ENCODE measurements around the gene MEIS1.

The MEIS1 gene

DNA sequence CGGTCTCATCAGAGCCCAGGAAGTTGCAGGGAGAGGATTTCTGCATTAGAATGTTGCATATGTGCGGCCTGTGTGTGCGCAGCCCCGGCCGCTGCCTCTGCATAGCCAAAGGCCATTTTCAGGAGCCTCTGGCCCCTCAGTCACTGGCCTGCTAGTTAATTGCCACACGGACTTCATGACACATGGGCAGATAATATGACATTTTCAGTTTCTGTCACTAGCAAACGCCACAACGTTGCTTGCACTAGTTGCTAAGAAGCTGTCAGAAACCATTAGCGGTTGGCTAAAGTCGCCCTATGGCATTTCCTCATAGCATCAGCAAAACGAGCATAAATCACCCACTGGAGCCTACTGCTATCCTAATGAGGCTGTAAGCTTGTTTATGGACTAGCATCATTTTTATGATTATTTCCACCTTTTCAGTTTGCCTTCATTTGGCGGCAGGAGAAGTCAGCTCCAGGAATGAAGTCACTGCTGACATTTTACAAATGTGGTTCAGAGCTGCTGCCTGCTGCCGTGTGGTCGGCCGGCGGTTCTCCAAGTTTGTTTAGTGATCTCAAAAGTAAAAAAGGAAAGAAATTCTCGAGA lies 73.7 kb downstream of the MEIS1 start:
- no peak overlapping the region for H3K4me3 ChIP-seq (ENCODE audit: low read length)
- TF ChIP-seq ZNF274 (IDR thresholded peaks at IDR 0.05; ENCODE audit: low read depth, low read length), result no peak

DNA sequence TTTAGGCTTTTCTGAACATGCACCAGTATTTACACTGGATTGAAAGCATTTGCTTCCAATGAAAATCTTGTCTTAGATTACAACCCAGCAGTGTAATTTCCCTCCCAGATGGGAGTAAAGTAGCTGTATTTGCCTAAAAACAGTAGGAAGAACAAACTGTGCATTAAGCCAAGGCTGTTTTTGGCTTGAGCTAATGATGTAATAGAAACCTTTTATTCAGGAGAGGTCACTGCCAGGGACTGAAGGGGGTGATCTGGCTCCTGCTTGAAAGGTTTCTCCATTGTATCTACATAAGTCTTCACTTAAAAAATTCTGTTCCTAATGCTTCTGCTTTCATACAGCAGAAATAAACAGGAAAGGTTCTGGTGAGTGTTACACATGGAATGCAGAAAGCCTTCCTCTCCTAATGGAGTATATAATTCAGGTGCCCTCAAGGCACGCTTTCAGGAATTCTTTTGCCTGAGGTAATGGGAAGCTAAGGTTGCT lies 74.4 kb downstream of the MEIS1 start:
- no peak for TF ChIP-seq ZNF274 (IDR thresholded peaks at IDR 0.05; ENCODE audit: low read depth, low read length)
- no peak overlapping the region for H3K4me3 ChIP-seq (ENCODE audit: low read length)

DNA sequence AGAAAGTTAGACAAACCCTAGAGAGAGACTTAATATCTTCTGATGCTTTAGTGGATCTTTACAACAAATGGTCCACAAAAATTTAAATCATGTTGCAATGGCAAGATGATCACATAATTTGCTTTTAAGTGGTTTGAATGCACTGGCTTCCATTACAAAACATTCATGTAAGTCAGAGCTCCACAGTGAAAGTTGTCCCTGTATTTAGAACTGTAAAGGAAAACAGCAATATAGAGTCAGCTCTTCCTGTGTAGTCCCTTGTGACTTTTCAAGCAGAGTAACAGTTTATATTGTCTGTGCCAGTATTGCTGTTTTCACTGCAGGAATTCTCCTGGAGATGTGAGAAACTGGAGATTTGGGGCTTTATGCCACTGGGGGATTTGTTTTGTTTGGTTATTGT lies 77.7 kb downstream of the MEIS1 start:
- TF ChIP-seq ZNF274 (IDR thresholded peaks at IDR 0.05; ENCODE audit: low read depth, low read length), result no peak
- H3K4me3 ChIP-seq (ENCODE audit: low read length), result no peak overlapping the region

DNA sequence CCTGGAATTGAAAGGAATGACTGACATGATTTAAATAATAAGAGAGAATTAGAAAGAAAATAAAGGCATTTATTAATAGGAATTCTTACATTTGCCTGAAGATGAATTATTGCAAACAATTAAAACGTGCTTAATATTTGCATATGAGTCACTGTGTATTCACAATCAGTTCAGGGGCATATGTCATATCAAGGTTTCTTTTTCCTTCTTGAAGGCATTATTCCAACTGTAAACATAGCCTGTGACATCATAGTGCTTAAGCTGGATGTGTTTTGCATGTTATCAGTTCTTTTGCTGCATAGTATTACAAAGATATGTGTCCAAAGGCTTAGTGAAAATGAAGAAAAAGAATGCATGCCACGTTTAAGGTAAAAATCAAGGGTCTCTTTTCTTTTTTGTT lies 80.8 kb downstream of the MEIS1 start:
- no peak for TF ChIP-seq ZNF274 (IDR thresholded peaks at IDR 0.05; ENCODE audit: low read depth, low read length)
- H3K4me3 ChIP-seq (ENCODE audit: low read length), result no peak overlapping the region

DNA sequence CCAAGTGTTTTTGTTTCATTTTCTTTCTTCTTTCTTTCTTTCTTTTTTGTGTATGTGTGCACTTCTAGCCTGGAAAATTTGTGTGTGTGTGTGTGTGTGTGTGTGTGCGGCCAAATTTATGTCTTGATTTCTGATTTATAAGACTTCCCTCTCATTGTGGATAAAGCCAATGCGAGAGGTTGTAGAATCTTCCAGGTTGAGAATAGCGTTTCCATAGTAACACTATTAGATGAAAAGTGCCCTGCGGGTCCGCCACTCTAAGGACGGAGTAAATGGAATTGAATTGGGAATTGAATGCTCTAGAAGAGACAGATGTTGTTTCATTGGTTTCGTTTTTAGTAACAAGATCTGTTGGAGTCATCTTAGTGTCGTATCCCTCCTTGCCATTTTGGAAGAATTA lies 81.6 kb downstream of the MEIS1 start:
- TF ChIP-seq ZNF274 (IDR thresholded peaks at IDR 0.05; ENCODE audit: low read depth, low read length), result no peak
- H3K4me3 ChIP-seq (ENCODE audit: low read length), result no peak overlapping the region

DNA sequence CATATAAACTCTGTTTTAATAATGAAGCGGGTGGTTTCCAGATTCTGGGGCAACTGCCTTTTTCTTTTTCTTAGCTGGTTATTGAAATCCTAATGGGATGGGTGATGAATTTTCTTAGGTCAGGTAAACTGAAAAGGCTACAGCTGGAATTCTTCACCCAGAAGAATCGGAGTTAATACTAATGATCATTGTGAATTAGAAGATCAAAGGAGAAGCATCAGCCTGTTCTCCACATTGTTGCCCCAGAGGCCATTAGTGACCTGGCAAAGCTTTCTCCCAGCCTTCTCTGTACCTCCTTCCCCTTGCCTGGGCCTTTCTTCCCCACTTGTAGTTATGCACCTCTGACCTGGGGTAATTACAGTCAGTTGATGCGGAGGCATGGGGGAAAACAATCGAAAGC lies 82.8 kb downstream of the MEIS1 start:
- H3K4me3 ChIP-seq (ENCODE audit: low read length), result no peak overlapping the region
- no peak for TF ChIP-seq ZNF274 (IDR thresholded peaks at IDR 0.05; ENCODE audit: low read depth, low read length)

DNA sequence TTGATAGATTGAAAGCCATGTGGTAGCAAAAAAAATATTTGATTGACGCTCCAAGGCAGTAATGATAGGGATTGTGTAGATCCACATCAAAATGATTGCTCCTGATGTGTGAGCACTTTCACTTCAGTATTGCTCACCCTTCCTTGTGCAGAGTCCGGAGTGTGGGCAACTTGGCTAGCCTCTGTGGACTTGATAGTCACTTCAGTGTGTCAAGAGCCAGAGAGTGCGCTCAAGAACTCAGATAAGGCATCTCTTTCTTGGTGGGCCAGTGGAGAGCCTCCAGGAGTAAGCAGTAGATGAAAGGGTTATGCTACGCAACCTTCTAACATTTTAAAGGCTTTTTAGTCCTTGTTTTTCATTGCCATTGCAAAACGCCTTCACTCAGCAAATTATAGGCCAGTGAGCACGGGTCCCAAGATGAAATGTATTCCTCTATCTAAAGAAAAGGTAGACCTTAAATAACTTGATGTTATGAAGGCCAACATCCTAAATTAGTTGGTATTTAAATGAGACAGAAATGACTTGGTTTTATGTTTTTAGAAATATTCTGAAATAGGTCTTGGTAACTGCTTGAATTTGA lies 84.4 kb downstream of the MEIS1 start:
- TF ChIP-seq ZNF274 (IDR thresholded peaks at IDR 0.05; ENCODE audit: low read depth, low read length), result no peak

DNA sequence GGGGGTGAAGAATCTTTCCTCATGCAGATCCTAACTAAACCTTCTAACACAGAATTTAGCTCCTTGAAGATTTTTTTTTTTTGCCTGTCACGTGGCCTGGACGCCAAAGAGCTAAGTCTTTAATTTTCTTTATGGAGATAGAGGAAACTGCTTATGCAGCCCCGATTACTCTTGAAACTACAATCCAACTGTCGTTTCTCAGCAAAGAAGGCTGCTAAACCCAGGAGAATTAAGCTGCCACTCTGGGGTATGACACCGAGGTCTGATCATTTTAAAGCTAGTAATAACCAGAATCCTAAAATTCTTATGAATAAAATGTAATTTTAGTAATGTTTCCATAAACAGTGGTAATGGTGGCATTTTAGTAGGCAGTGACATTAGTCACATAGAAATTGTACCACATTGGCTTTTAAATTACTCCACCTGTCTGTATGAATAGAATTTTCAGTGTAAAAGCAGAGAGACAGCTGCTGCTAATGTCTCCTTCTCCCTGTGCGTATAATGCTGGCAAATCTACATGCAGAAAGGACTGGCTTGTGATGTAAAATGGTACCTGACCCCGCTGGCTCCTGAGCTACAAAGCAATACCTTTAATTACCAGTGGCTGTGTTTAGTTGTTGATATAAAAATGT lies 86.5 kb downstream of the MEIS1 start:
- no peak for TF ChIP-seq ZNF274 (IDR thresholded peaks at IDR 0.05; ENCODE audit: low read depth, low read length)

More for the DNA sequence above, 84.4 kb downstream of the MEIS1 start:
- H3K4me3 ChIP-seq (ENCODE audit: low read length), result no peak overlapping the region

DNA sequence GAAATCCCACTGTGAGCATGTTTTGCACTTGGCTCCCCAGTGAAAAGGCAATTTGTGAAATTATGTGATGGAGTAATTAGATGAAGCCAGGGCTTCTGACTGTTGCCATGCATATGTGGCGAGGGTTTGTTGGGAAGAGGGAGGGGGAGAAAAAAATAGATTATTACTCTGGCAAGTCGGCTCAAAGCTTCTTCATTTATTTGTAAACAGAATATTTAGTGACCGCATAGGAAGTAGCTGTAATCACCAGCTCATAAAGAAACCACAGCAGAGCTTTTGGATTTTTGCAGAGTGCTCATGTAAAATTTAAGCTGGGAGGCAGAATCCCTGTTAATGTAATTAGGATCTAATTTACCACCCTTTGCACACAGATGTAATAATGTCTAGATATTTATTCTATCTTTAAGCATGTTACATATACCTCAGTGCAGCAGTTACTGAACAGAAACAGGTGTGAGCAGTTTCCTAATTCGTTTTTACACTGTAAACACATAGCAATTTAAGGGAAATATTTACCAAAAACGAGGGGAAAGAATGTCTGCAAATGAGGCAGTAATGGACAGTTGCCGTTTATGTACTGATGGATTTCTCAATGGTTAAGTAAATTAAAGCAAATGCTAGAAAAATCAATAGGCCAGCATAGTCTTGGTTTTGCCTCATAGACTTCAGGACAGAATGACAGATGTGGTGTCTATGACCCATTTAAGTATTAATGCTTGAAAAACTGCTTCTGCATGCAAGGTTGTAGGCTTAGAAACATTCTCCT lies 87.9 kb downstream of the MEIS1 start:
- no peak overlapping the region for H3K4me3 ChIP-seq (ENCODE audit: low read length)
- TF ChIP-seq ZNF274 (IDR thresholded peaks at IDR 0.05; ENCODE audit: low read depth, low read length), result no peak

More for the DNA sequence above, 86.5 kb downstream of the MEIS1 start:
- no peak overlapping the region for H3K4me3 ChIP-seq (ENCODE audit: low read length)

DNA sequence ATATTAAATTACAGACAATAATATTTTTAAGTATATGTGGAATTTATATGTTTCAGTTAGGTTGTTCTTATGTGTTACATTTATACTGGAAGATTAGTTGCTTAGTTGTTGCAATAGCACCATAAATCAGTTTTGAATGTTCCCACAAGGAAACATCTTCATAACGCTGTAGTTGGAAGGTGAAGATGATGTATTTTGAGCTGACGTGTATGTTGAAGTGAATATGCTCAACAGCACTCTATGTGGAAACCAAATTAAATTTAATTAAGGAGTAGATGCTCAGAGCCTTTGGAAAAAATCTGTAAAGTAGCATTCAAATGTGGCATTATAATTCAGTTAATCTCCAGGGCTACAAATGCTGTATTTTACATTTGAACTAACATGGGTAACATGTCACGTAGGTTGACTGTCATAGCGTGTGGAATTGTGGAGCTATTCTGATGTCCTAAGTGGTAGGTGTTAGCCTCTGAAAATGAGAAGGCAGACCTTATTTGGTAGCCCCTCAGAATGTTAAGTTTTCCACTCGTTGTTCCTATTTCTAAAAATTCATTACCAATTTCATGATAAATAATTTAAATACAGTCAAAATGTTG lies 88.5 kb downstream of the MEIS1 start:
- TF ChIP-seq ZNF274 (IDR thresholded peaks at IDR 0.05; ENCODE audit: low read depth, low read length), result no peak

DNA sequence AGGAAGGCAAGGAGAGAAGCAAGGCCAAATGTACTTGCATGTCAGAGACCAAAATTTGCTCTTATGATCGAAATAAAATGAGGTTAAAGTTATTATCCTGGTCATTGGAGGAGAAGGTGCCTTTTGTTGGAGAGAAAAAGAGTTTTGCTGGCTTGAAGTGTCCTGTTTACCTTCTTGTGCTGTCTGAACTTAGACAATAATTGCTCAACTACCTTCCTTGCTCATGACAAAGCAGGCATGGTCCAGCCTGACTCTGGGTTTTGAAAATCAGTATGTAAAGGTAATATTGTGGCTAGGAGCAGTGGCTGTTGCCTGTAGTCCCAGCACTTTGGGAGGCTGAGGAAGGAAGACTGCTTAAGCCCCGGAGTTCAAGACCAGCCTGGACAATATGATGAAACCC lies 89.1 kb downstream of the MEIS1 start:
- TF ChIP-seq ZNF274 (IDR thresholded peaks at IDR 0.05; ENCODE audit: low read depth, low read length), result no peak
- no peak overlapping the region for H3K4me3 ChIP-seq (ENCODE audit: low read length)

More for the DNA sequence above, 88.5 kb downstream of the MEIS1 start:
- no peak overlapping the region for H3K4me3 ChIP-seq (ENCODE audit: low read length)

DNA sequence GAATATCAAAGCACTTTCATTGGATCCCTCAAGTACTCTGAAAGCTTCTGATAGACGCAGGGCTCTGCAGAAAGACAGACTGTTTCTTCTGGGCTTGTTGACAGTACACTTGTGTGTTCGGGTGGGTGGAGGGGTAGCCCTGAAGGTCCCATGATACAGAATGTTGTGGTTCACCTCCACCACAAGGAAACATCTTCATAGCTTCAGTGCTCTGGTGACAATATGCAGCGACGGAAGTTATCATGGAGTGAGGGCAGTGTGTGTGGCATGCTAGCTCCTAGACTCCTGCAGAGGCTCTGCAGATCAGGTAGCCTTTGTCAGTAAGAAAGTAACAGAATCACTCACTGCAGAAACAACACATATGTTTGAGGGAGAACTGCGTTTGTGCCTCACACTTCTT lies 90.7 kb downstream of the MEIS1 start:
- H3K4me3 ChIP-seq (ENCODE audit: low read length), result no peak overlapping the region

DNA sequence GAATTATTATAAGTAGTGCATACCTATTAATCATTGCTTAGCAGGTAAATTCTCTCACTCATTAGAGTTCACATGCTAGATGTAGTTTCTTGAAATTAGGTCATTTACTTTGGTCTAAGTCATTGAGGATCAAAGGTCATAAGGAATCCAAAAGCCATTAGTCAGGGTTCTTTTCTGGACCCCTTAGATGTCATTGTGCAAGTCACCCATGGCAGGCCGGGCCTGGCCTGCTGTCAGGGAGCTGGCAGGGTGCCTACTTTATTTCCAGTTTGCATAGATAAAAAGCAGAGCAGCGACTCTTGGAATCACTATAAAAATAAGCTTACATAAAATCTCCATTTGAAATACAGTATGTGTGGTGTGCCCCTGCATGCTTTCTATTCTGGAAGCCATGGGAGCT lies 91.3 kb downstream of the MEIS1 start:
- TF ChIP-seq ZNF274 (IDR thresholded peaks at IDR 0.05; ENCODE audit: low read depth, low read length), result no peak
- no peak overlapping the region for H3K4me3 ChIP-seq (ENCODE audit: low read length)

More for the DNA sequence above, 90.7 kb downstream of the MEIS1 start:
- no peak for TF ChIP-seq ZNF274 (IDR thresholded peaks at IDR 0.05; ENCODE audit: low read depth, low read length)
